ENCODE results near the gene DYRK3. TPM values are rescaled to one million over a fixed set of nuclear protein-coding genes. Genes with fewer than 3 reads are reported as not detected.
"Not testable (repeated sequence)": the region's sequence is repeated elsewhere in the genome, so short reads cannot be mapped to it uniquely, and the experiment has no call there.

Gene DYRK3
- total and polyA plus RNA-seq, 2 donors, result 4.9 to 7.2 TPM

- peaks cover 6 to 10% of the 10 kb centered on the region in 2 donors for H3K4me1 ChIP-seq (ENCODE audit: control insufficient read depth in 2 of 2, insufficient read depth in 2 of 2, low read length in 2 of 2)
- no peak for DNase-seq (ENCODE audit: low read depth in 6 of 9, low spot score in 9 of 9)
- H3K9me3 ChIP-seq (ENCODE audit: control insufficient read depth in 2 of 2, insufficient read depth in 1 of 2, low read length in 1 of 2), result no peaks in the 10 kb centered on the region
- H3K36me3 ChIP-seq (ENCODE audit: control insufficient read depth in 2 of 2, insufficient read depth in 2 of 2, low read length in 1 of 2), result peaks cover 9 to 21% of the 10 kb centered on the region in 2 donors
- no peak overlapping the region for H3K4me3 ChIP-seq (ENCODE audit: low read length in 2 of 2)
- WGBS, result 86% methylated on average over 4 of the region's 4 CpGs
- H3K27me3 ChIP-seq (ENCODE audit: control insufficient read depth in 2 of 2, insufficient read depth in 1 of 2, low read length in 1 of 2), result no peaks in the 10 kb centered on the region
- H3K27ac ChIP-seq (ENCODE audit: low read depth in 1 of 2, low read length in 1 of 2), result peak overlapping the region in 1 of 2 donors; percentile 19
Measured at GRCh38 chr1:206609229-206609991, 25.9 kb upstream of the DYRK3 start.

- peaks cover 6 to 10% of the 10 kb centered on the region in 2 donors for H3K4me1 ChIP-seq (ENCODE audit: control insufficient read depth in 2 of 2, insufficient read depth in 2 of 2, low read length in 2 of 2)
- no peaks in the 10 kb centered on the region for H3K27me3 ChIP-seq (ENCODE audit: control insufficient read depth in 2 of 2, insufficient read depth in 1 of 2, low read length in 1 of 2)
- peaks cover 3 to 4% of the 10 kb centered on the region in 2 donors for H3K36me3 ChIP-seq (ENCODE audit: control insufficient read depth in 2 of 2, insufficient read depth in 2 of 2, low read length in 1 of 2)
- H3K27ac ChIP-seq (ENCODE audit: low read depth in 1 of 2, low read length in 1 of 2), result peak within 1 kb of the TSS; percentile 79 to 87
- 7% methylated on average over 48 of the region's 48 CpGs for WGBS
- no peaks in the 10 kb centered on the region for H3K9me3 ChIP-seq (ENCODE audit: control insufficient read depth in 2 of 2, insufficient read depth in 1 of 2, low read length in 1 of 2)
- H3K4me3 ChIP-seq (ENCODE audit: low read length in 2 of 2), result peak within 1 kb of the TSS; percentile 82 to 86
- DNase-seq (ENCODE audit: low read depth in 6 of 9, low spot score in 9 of 9), result peak; percentile 70 to 96 (median 90)
Measured at GRCh38 chr1:206612129-206612876, 23.0 kb upstream of the DYRK3 start, which contains the start of gene EIF2D. Gene EIF2D, minus strand, starts transcription at chr1:206612465. Its CDS starts 123 bp downstream, at chr1:206612342.

GRCh38 chr1:206626396-206626795 is 8.9 kb upstream of the DYRK3 start:
- WGBS, result 100% methylated on average over 2 of the region's 2 CpGs
- not testable (repeated sequence) for H3K27me3 ChIP-seq (ENCODE audit: control insufficient read depth in 2 of 2, insufficient read depth in 1 of 2, low read length in 1 of 2); H3K4me1 ChIP-seq (ENCODE audit: control insufficient read depth in 2 of 2, insufficient read depth in 2 of 2, low read length in 2 of 2); H3K9me3 ChIP-seq (ENCODE audit: control insufficient read depth in 2 of 2, insufficient read depth in 1 of 2, low read length in 1 of 2); H3K4me3 ChIP-seq (ENCODE audit: low read length in 2 of 2); H3K36me3 ChIP-seq (ENCODE audit: control insufficient read depth in 2 of 2, insufficient read depth in 2 of 2, low read length in 1 of 2); DNase-seq (ENCODE audit: low read depth in 6 of 9, low spot score in 9 of 9); H3K27ac ChIP-seq (ENCODE audit: low read depth in 1 of 2, low read length in 1 of 2)

- no peak for DNase-seq (ENCODE audit: low read depth in 6 of 9, low spot score in 9 of 9)
- H3K4me3 ChIP-seq (ENCODE audit: low read length in 2 of 2), result no peak overlapping the region
- H3K27ac ChIP-seq (ENCODE audit: low read depth in 1 of 2, low read length in 1 of 2), result no peak overlapping the region
- H3K27me3 ChIP-seq (ENCODE audit: control insufficient read depth in 2 of 2, insufficient read depth in 1 of 2, low read length in 1 of 2), result peaks cover 0 to 2% of the 10 kb centered on the region in 2 donors
- H3K9me3 ChIP-seq (ENCODE audit: control insufficient read depth in 2 of 2, insufficient read depth in 1 of 2, low read length in 1 of 2), result no peaks in the 10 kb centered on the region
- 0% methylated on average over 1 of the region's 1 CpG for WGBS
- H3K4me1 ChIP-seq (ENCODE audit: control insufficient read depth in 2 of 2, insufficient read depth in 2 of 2, low read length in 2 of 2), result no peaks in the 10 kb centered on the region
- no peaks in the 10 kb centered on the region for H3K36me3 ChIP-seq (ENCODE audit: control insufficient read depth in 2 of 2, insufficient read depth in 2 of 2, low read length in 1 of 2)
Measured at GRCh38 chr1:206628916-206629315, 6.4 kb upstream of the DYRK3 start.

- WGBS, result 23% methylated on average over 4 of the region's 4 CpGs
- DNase-seq (ENCODE audit: low read depth in 6 of 9, low spot score in 9 of 9), result peak in 6 of 9 donors; percentile 33 to 77 (median 47)
- H3K9me3 ChIP-seq (ENCODE audit: control insufficient read depth in 2 of 2, insufficient read depth in 1 of 2, low read length in 1 of 2), result no peaks in the 10 kb centered on the region
- H3K4me3 ChIP-seq (ENCODE audit: low read length in 2 of 2), result no peak overlapping the region
- H3K4me1 ChIP-seq (ENCODE audit: control insufficient read depth in 2 of 2, insufficient read depth in 2 of 2, low read length in 2 of 2), result peaks cover 10 to 14% of the 10 kb centered on the region in 2 donors
- H3K36me3 ChIP-seq (ENCODE audit: control insufficient read depth in 2 of 2, insufficient read depth in 2 of 2, low read length in 1 of 2), result no peaks in the 10 kb centered on the region
- H3K27ac ChIP-seq (ENCODE audit: low read depth in 1 of 2, low read length in 1 of 2), result no peak overlapping the region
- H3K27me3 ChIP-seq (ENCODE audit: control insufficient read depth in 2 of 2, insufficient read depth in 1 of 2, low read length in 1 of 2), result peaks cover 0 to 8% of the 10 kb centered on the region in 2 donors
Measured at GRCh38 chr1:206631085-206631509, 4.2 kb upstream of the DYRK3 start.

- 87% methylated on average over 9 of the region's 9 CpGs for WGBS
- Histone ChIP-seq H3K27ac (ENCODE audit: low read depth in 1 of 2, low read length in 1 of 2) (no peak overlapping the region), H3K4me3 (ENCODE audit: low read length in 2 of 2) (no peak overlapping the region)
Measured at GRCh38 chr1:206633708-206634121, 1.6 kb upstream of the DYRK3 start.

GRCh38 chr1:206634365-206635079 is 814 bp upstream of the DYRK3 start:
- DNase-seq (ENCODE audit: low read depth in 6 of 9, low spot score in 9 of 9), result peak in 7 of 9 donors; percentile 34 to 84 (median 61)
- Histone ChIP-seq H3K27me3 (ENCODE audit: control insufficient read depth in 2 of 2, insufficient read depth in 1 of 2, low read length in 1 of 2) (peaks cover 0 to 6% of the 10 kb centered on the region in 2 donors), H3K36me3 (ENCODE audit: control insufficient read depth in 2 of 2, insufficient read depth in 2 of 2, low read length in 1 of 2) (no peaks in the 10 kb centered on the region), H3K4me1 (ENCODE audit: control insufficient read depth in 2 of 2, insufficient read depth in 2 of 2, low read length in 2 of 2) (peaks cover 10 to 16% of the 10 kb centered on the region in 2 donors), H3K4me3 (ENCODE audit: low read length in 2 of 2) (peak overlapping the region; percentile 59 to 77), H3K27ac (ENCODE audit: low read depth in 1 of 2, low read length in 1 of 2) (peak overlapping the region; percentile 58 to 81), H3K9me3 (ENCODE audit: control insufficient read depth in 2 of 2, insufficient read depth in 1 of 2, low read length in 1 of 2) (no peaks in the 10 kb centered on the region)
- 4% methylated on average over 26 of the region's 26 CpGs for WGBS

More at GRCh38 chr1:206633708-206634121, 1.6 kb upstream of the DYRK3 start:
- no peak for DNase-seq (ENCODE audit: low read depth in 6 of 9, low spot score in 9 of 9)
- H3K27me3 ChIP-seq (ENCODE audit: control insufficient read depth in 2 of 2, insufficient read depth in 1 of 2, low read length in 1 of 2), result peaks cover 0 to 6% of the 10 kb centered on the region in 2 donors
- H3K9me3 ChIP-seq (ENCODE audit: control insufficient read depth in 2 of 2, insufficient read depth in 1 of 2, low read length in 1 of 2), result no peaks in the 10 kb centered on the region
- H3K36me3 ChIP-seq (ENCODE audit: control insufficient read depth in 2 of 2, insufficient read depth in 2 of 2, low read length in 1 of 2), result no peaks in the 10 kb centered on the region
- peaks cover 10 to 16% of the 10 kb centered on the region in 2 donors for H3K4me1 ChIP-seq (ENCODE audit: control insufficient read depth in 2 of 2, insufficient read depth in 2 of 2, low read length in 2 of 2)

- H3K27ac ChIP-seq (ENCODE audit: low read depth in 1 of 2, low read length in 1 of 2), result peak overlapping the region in 1 of 2 donors; percentile 28
- peak in 1 of 9 donors; percentile 45 for DNase-seq (ENCODE audit: low read depth in 6 of 9, low spot score in 9 of 9)
- 1% methylated on average over 14 of the region's 14 CpGs for WGBS
- peaks cover 0 to 6% of the 10 kb centered on the region in 2 donors for H3K27me3 ChIP-seq (ENCODE audit: control insufficient read depth in 2 of 2, insufficient read depth in 1 of 2, low read length in 1 of 2)
- no peaks in the 10 kb centered on the region for H3K36me3 ChIP-seq (ENCODE audit: control insufficient read depth in 2 of 2, insufficient read depth in 2 of 2, low read length in 1 of 2)
- H3K9me3 ChIP-seq (ENCODE audit: control insufficient read depth in 2 of 2, insufficient read depth in 1 of 2, low read length in 1 of 2), result no peaks in the 10 kb centered on the region
- peaks cover 10 to 16% of the 10 kb centered on the region in 2 donors for H3K4me1 ChIP-seq (ENCODE audit: control insufficient read depth in 2 of 2, insufficient read depth in 2 of 2, low read length in 2 of 2)
- H3K4me3 ChIP-seq (ENCODE audit: low read length in 2 of 2), result peak overlapping the region; percentile 59 to 77
Measured at GRCh38 chr1:206635978-206636345, 626 bp downstream of the DYRK3 start.
